Activated T-cell treated with anti-CD3 and anti-CD28 coated beads, Interleukin-2, amount 50 U/mL, for 24 hours (primary cell): Measurements from ENCODE around the gene ACLY.
"Not testable (repeated sequence)": the region's sequence is repeated elsewhere in the genome, so short reads cannot be mapped to it uniquely, and the experiment has no call there.

Experiments
- DNase-seq: peaks from one replicate; pipeline ENCODE4 v3.0.0-alpha.2; 2020
- H3K27ac Mint-ChIP-seq: 2 replicates; pipeline ENCODE4 v1.8.0; 2020; ENCODE audit warnings: mild to moderate bottlenecking, mixed read lengths
- H3K27me3 Mint-ChIP-seq: 2 replicates; pipeline ENCODE4 v1.8.0; 2020; ENCODE audit warnings: mixed read lengths
- H3K36me3 Mint-ChIP-seq: 2 replicates; pipeline ENCODE4 v1.8.0; 2020; ENCODE audit warnings: low read depth, mixed read lengths
- H3K4me1 Mint-ChIP-seq: 2 replicates; pipeline ENCODE4 v1.8.0; 2020; ENCODE audit warnings: low read depth, mixed read lengths
- H3K4me3 Mint-ChIP-seq: 2 replicates; pipeline ENCODE4 v1.8.0; 2020; ENCODE audit warnings: mild to moderate bottlenecking, moderate library complexity, mixed read lengths
- H3K9me3 Mint-ChIP-seq: 2 replicates; pipeline ENCODE4 v1.8.0; 2020; ENCODE audit warnings: mixed read lengths

ACLY gene

GRCh38 chr17:41948762-41949460 is 30.2 kb upstream of the ACLY start:
- Mint-ChIP-seq H3K9me3 (no peaks in the 10 kb centered on the region), H3K27ac (no peak overlapping the region), H3K4me1 (no peaks in the 10 kb centered on the region), H3K4me3 (no peak overlapping the region), H3K36me3 (no peaks in the 10 kb centered on the region), H3K27me3 (no peaks in the 10 kb centered on the region)
- DNase-seq, result no peak

- no peak overlapping the region for H3K4me3 Mint-ChIP-seq
- H3K27me3 Mint-ChIP-seq, result no peaks in the 10 kb centered on the region
- no peaks in the 10 kb centered on the region for H3K9me3 Mint-ChIP-seq
- no peak overlapping the region for H3K27ac Mint-ChIP-seq
- no peak for DNase-seq
- H3K4me1 Mint-ChIP-seq, result no peaks in the 10 kb centered on the region
- no peaks in the 10 kb centered on the region for H3K36me3 Mint-ChIP-seq
These were observed 26.2 kb upstream of the ACLY start for GRCh38 chr17:41944943-41945342.

DNA sequence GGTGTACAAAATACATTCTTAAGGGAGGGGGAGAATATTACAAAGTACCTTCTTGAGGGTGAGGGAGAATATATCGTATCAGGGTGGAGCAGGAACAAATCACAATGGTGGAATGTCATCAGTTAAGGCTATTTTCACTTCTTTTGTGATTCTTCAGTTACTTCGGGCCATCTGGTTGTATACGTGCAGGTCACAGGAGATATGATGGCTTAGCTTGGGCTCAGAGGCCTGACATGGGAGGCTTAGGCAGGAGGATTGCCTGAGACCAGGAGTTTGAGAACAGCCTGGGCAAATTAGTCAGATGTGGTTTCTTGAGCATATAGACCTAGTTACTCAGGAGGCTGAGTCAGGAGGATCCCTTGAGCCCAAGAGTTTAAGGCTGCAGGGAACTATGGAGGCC is 24.7 kb upstream of the ACLY start:
- Mint-ChIP-seq H3K9me3 (no peaks in the 10 kb centered on the region), H3K36me3 (no peaks in the 10 kb centered on the region), H3K4me1 (no peaks in the 10 kb centered on the region), H3K27ac (no peak overlapping the region), H3K4me3 (no peak overlapping the region), H3K27me3 (no peaks in the 10 kb centered on the region)
- no peak for DNase-seq

GRCh38 chr17:41942626-41943373 is 24.0 kb upstream of the ACLY start:
- Mint-ChIP-seq H3K36me3 (no peaks in the 10 kb centered on the region), H3K4me1 (no peaks in the 10 kb centered on the region), H3K4me3 (no peak overlapping the region), H3K27ac (no peak overlapping the region), H3K27me3 (no peaks in the 10 kb centered on the region), H3K9me3 (no peaks in the 10 kb centered on the region)
- DNase-seq, result no peak

- Mint-ChIP-seq H3K27me3 (no peaks in the 10 kb centered on the region), H3K36me3 (no peaks in the 10 kb centered on the region)
These were observed 22.4 kb upstream of the ACLY start for GRCh38 chr17:41941168-41941567.

DNA sequence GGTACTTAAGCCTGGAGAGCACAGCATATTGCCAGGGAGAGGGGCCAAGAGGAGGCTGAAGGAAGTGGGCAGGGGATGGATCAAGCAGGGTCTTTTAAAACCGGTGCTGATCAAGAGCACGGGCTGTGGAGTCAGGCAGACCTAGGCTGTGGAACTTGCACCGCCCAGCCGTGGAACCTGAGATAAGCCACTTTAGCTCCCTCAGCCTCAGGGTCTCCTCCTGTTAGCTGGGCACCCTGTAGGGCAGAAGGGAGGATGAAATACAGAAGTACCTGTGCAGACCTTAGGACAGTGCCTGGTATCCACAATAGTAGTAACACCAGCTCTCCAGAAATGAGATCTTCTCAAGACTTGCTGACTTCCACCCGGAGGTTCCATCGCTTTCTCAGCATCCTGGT is 20.9 kb upstream of the ACLY start:
- H3K27ac Mint-ChIP-seq, result no peak overlapping the region
- no peaks in the 10 kb centered on the region for H3K4me1 Mint-ChIP-seq
- no peaks in the 10 kb centered on the region for H3K9me3 Mint-ChIP-seq
- no peaks in the 10 kb centered on the region for H3K27me3 Mint-ChIP-seq
- no peaks in the 10 kb centered on the region for H3K36me3 Mint-ChIP-seq
- no peak for DNase-seq
- no peak overlapping the region for H3K4me3 Mint-ChIP-seq

More at GRCh38 chr17:41941168-41941567, 22.4 kb upstream of the ACLY start:
- H3K4me1 Mint-ChIP-seq, result no peaks in the 10 kb centered on the region
- H3K27ac Mint-ChIP-seq, result no peak overlapping the region
- DNase-seq, result no peak
- H3K9me3 Mint-ChIP-seq, result no peaks in the 10 kb centered on the region
- H3K4me3 Mint-ChIP-seq, result no peak overlapping the region

GRCh38 chr17:41939044-41939692 is 20.4 kb upstream of the ACLY start:
- Mint-ChIP-seq H3K27ac (no peak overlapping the region), H3K27me3 (no peaks in the 10 kb centered on the region), H3K9me3 (no peaks in the 10 kb centered on the region), H3K36me3 (no peaks in the 10 kb centered on the region), H3K4me1 (no peaks in the 10 kb centered on the region), H3K4me3 (no peak overlapping the region)
- DNase-seq, result no peak

- no peaks in the 10 kb centered on the region for H3K27me3 Mint-ChIP-seq
- no peaks in the 10 kb centered on the region for H3K36me3 Mint-ChIP-seq
- DNase-seq, result no peak
- no peak overlapping the region for H3K27ac Mint-ChIP-seq
- no peaks in the 10 kb centered on the region for H3K9me3 Mint-ChIP-seq
- H3K4me1 Mint-ChIP-seq, result no peaks in the 10 kb centered on the region
- H3K4me3 Mint-ChIP-seq, result no peak overlapping the region
These were observed 19.5 kb upstream of the ACLY start for GRCh38 chr17:41937970-41938954.

GRCh38 chr17:41935641-41936040 is 16.9 kb upstream of the ACLY start:
- Mint-ChIP-seq H3K9me3 (no peaks in the 10 kb centered on the region), H3K36me3 (no peaks in the 10 kb centered on the region)

GRCh38 chr17:41932816-41933389 is 14.2 kb upstream of the ACLY start:
- Mint-ChIP-seq H3K27ac (no peak overlapping the region), H3K27me3 (no peaks in the 10 kb centered on the region), H3K9me3 (no peaks in the 10 kb centered on the region), H3K4me3 (no peak overlapping the region), H3K4me1 (peaks cover 23% of the 10 kb centered on the region), H3K36me3 (peaks cover 8% of the 10 kb centered on the region)
- DNase-seq, result no peak

More at GRCh38 chr17:41935641-41936040, 16.9 kb upstream of the ACLY start:
- Mint-ChIP-seq H3K27me3 (no peaks in the 10 kb centered on the region), H3K4me3 (no peak overlapping the region), H3K27ac (no peak overlapping the region), H3K4me1 (peaks cover 8% of the 10 kb centered on the region)
- DNase-seq, result no peak

DNA sequence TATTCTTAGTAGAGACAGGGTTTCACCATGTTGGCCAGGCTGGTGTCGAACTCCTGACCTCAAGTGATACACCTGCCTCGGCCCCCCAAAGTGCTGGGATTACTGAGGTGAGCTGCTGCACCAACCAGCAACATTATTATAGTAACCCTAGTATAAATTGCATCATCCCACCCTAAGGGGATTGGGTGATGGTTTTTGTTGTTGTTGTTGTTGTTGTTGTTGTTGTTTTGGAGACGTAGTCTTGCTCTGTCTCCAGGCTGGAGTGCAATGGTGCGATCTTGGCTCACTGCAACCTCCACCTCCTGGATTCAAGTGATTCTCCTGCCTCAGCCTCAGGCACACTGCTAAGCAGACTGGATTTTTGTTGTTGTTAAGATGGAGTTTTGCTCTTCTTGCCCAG is 13.0 kb upstream of the ACLY start:
- H3K4me3 Mint-ChIP-seq, DNase-seq, H3K36me3 Mint-ChIP-seq, H3K9me3 Mint-ChIP-seq, H3K27ac Mint-ChIP-seq, H3K27me3 Mint-ChIP-seq: not testable (repeated sequence)
- peaks cover 23% of the 10 kb centered on the region for H3K4me1 Mint-ChIP-seq

- H3K36me3 Mint-ChIP-seq, H3K9me3 Mint-ChIP-seq, H3K27me3 Mint-ChIP-seq, DNase-seq: not testable (repeated sequence)
- peak overlapping the region; percentile 97 for H3K27ac Mint-ChIP-seq
- H3K4me1 Mint-ChIP-seq, result peaks cover 23% of the 10 kb centered on the region
- H3K4me3 Mint-ChIP-seq, result peak overlapping the region; percentile 94
These were observed 12.0 kb upstream of the ACLY start for GRCh38 chr17:41930833-41931156.

GRCh38 chr17:41930009-41930832 is 11.5 kb upstream of the ACLY start, which contains the start of gene ODAD4:
ODAD4 (plus strand) TSS chr17:41930617; CDS start chr17:41930724, 107 bp downstream.
- DNase-seq, result peak; percentile 95
- Mint-ChIP-seq H3K4me1 (peaks cover 23% of the 10 kb centered on the region), H3K9me3 (no peaks in the 10 kb centered on the region), H3K4me3 (peak within 1 kb of the TSS; percentile 94), H3K36me3 (peaks cover 8% of the 10 kb centered on the region), H3K27me3 (no peaks in the 10 kb centered on the region), H3K27ac (peak within 1 kb of the TSS; percentile 97)
